SK-N-MC (cell line): ENCODE measurements around the gene CST11.

Source experiments
- DNase-seq: peaks from one replicate; pipeline ENCODE4 v3.0.0-alpha.2; 2011; ENCODE audit warnings: low read depth, low spot score
- H3K27ac ChIP-seq: fragments of 200-600 bp; sonication (generic); 2 replicates; pipeline ENCODE4 v1.5.1; 2016; ENCODE audit warnings: mixed run types
- H3K36me3 ChIP-seq: fragments of 200-600 bp; sonication (generic); 2 replicates; pipeline ENCODE4 v1.6.1; 2017; ENCODE audit warnings: antibody characterized with exemption, low read length, mixed read lengths; ENCODE audit not compliant: insufficient read depth
- H3K4me3 ChIP-seq: fragments of 200-600 bp; sonication (generic); 2 replicates; pipeline ENCODE4 v1.5.1; 2016
- H3K9ac ChIP-seq: fragments of 200-600 bp; sonication (generic); 2 replicates; pipeline ENCODE4 v1.8.0; 2017; ENCODE audit warnings: mixed run types, mixed read lengths; ENCODE audit not compliant: insufficient read length
- H3K9me3 ChIP-seq: fragments of 200-600 bp; sonication (generic); 2 replicates; pipeline ENCODE4 v1.6.1; 2017; ENCODE audit warnings: low read depth, mild to moderate bottlenecking, antibody characterized with exemption, low read length, moderate library complexity, mixed read lengths
- EZH2 ChIP-seq: fragments of 200-600 bp; sonication (generic); IDR thresholded peaks from one replicate; pipeline ENCODE4 v1.6.1; 2017; ENCODE audit warnings: antibody characterized with exemption
- FOXP2 ChIP-seq: optimal IDR thresholded peaks from 2 replicates; pipeline ENCODE3; 2011; ENCODE audit warnings: mild to moderate bottlenecking, moderate library complexity; ENCODE audit not compliant: insufficient read depth; ENCODE audit errors: extremely low read length, control extremely low read depth
- POLR2AphosphoS5 ChIP-seq: IDR thresholded peaks from 2 replicates; pipeline ENCODE4 v1.6.1; 2012; ENCODE audit warnings: mild to moderate bottlenecking, low read depth, low read length, borderline replicate concordance

The CST11 gene

DNA sequence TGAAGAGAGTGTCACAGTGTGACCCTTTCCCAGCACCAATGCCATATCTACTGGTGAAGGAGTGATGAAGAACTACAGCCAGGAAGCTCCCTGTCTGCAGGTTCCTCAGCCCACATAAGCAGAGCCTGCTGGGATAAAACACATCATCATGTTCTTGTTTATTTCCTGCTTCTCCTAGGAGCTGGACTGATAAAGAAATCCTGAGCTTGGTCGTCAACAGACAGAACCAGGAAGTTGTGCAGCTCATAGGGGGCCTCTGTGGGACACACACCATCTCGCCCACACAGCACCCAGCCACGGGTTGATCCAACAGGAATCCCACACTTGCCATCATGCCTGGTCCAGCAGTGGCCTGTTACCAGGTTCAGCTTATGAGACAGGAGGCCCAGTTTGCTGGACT, 16.0 kb downstream of the CST11 start:
- Histone ChIP-seq H3K9me3 (no peaks in the 10 kb centered on the region), H3K4me3 (no peak overlapping the region), H3K27ac (no peak overlapping the region), H3K36me3 (no peaks in the 10 kb centered on the region), H3K9ac (no peak overlapping the region)
- TF ChIP-seq POLR2AphosphoS5 (no peak), FOXP2 (no peak), EZH2 (no peak)
- DNase-seq = no peak

- no peak for TF ChIP-seq FOXP2
- TF ChIP-seq POLR2AphosphoS5 = no peak
- TF ChIP-seq EZH2 = no peak
- no peak overlapping the region for H3K27ac ChIP-seq
- no peak overlapping the region for H3K4me3 ChIP-seq
- H3K36me3 ChIP-seq = no peaks in the 10 kb centered on the region
- no peak for DNase-seq
- no peaks in the 10 kb centered on the region for H3K9me3 ChIP-seq
- no peak overlapping the region for H3K9ac ChIP-seq
These were observed 16.8 kb downstream of the CST11 start for GRCh38 chr20:23435626-23436539.

- H3K27ac ChIP-seq = no peak overlapping the region
- no peaks in the 10 kb centered on the region for H3K9me3 ChIP-seq
- DNase-seq = no peak
- no peak overlapping the region for H3K4me3 ChIP-seq
- H3K36me3 ChIP-seq = no peaks in the 10 kb centered on the region
- no peak overlapping the region for H3K9ac ChIP-seq
- TF ChIP-seq POLR2AphosphoS5 (no peak), FOXP2 (no peak), EZH2 (no peak)
These were observed 18.0 kb downstream of the CST11 start for GRCh38 chr20:23434521-23435313.

- no peak overlapping the region for H3K4me3 ChIP-seq
These were observed 19.0 kb downstream of the CST11 start for GRCh38 chr20:23433628-23434027.

DNA sequence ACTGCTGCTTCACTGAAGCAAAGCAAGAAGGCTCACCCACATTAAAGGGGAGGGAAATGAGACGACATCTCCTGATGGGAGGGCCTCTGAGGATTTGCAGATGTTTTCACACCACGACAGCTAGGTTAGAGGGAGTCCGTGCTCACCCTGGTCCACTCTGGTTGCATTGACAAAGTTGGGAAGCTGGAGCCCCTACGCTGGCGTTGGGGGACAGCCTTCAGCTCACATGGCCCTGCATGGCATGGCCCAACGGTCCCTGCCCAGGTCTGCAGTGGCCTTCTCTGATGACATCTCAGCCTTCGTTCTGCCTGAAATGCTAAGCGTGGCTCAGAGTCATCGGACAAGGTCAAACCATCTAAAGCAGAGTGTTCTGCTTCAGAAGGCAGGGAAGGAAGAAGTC, 27.5 kb downstream of the CST11 start:
- no peaks in the 10 kb centered on the region for H3K36me3 ChIP-seq
- H3K27ac ChIP-seq = no peak overlapping the region
- H3K9ac ChIP-seq = no peak overlapping the region
- no peak for TF ChIP-seq EZH2
- TF ChIP-seq FOXP2 = no peak
- TF ChIP-seq POLR2AphosphoS5 = no peak
- DNase-seq = no peak
- no peaks in the 10 kb centered on the region for H3K9me3 ChIP-seq
- H3K4me3 ChIP-seq = no peak overlapping the region

More at GRCh38 chr20:23433628-23434027, 19.0 kb downstream of the CST11 start:
- no peaks in the 10 kb centered on the region for H3K36me3 ChIP-seq
- TF ChIP-seq FOXP2 = no peak
- TF ChIP-seq EZH2 = no peak
- no peak for TF ChIP-seq POLR2AphosphoS5
- no peak overlapping the region for H3K9ac ChIP-seq
- no peaks in the 10 kb centered on the region for H3K9me3 ChIP-seq
- no peak overlapping the region for H3K27ac ChIP-seq
- no peak for DNase-seq

DNA sequence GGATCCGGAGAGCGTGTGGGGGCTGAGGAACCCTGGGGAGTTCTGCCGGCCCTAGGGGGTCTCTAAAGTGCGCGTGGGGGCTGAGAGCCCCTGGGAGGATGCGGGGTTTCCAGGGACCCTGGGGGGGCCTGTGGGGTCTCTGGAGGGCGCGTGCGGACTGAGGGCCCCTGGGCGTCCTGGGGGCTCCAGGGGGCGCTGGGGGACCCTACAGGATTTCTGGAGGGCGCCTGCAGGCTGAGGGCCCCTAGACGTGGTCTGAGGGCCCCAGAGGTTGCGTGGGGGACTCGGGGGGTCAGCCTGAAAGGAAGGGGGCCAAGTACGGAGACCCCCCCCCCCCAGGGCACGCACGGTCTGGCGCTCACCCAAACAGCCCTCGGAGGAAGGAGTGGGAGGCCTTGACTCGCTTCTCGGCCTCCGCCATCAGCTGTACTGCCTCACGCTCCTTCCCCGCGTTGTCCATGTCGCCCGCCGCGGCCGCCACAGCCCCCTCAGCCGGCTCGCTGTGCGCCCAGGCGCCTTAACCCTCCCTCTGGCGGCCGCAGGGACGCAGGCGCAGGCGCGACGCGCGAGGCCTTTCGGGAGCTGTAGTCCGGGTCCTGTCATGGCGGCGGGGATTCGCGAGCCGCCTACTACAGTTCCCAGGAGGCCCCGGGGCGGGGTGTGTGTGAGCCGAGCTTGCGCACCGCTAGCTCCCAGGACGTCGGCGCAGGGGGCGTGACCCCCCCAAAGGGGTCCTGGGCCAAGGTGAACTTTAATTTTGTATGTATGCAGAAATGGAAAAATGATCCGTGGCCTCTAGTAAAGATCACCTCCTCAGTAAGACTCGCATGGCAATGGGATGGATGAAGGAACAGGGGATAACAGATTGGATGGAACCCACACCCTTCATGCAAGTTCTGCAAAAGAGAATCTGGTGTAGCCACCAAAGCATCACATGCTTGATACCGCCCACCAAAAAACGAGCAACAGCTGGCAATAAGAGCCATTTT, 31.4 kb downstream of the CST11 start, which contains the start of gene NAPB:
Gene NAPB (minus strand): TSS at position 546 of the 989 bp plus-strand sequence. CDS start 86 bp downstream, at position 460.
- TF ChIP-seq EZH2 = no peak
- peak; percentile 93; the same call in 1 of the 2 replicates for TF ChIP-seq POLR2AphosphoS5
- H3K9me3 ChIP-seq = no peaks in the 10 kb centered on the region
- peak within 1 kb of the TSS; percentile 86 for H3K4me3 ChIP-seq
- peak within 1 kb of the TSS; percentile 82 for H3K9ac ChIP-seq
- DNase-seq = no peak
- H3K27ac ChIP-seq = peak within 1 kb of the TSS; percentile 38; the same call in 1 of the 2 replicates
- H3K36me3 ChIP-seq = no peaks in the 10 kb centered on the region

DNA sequence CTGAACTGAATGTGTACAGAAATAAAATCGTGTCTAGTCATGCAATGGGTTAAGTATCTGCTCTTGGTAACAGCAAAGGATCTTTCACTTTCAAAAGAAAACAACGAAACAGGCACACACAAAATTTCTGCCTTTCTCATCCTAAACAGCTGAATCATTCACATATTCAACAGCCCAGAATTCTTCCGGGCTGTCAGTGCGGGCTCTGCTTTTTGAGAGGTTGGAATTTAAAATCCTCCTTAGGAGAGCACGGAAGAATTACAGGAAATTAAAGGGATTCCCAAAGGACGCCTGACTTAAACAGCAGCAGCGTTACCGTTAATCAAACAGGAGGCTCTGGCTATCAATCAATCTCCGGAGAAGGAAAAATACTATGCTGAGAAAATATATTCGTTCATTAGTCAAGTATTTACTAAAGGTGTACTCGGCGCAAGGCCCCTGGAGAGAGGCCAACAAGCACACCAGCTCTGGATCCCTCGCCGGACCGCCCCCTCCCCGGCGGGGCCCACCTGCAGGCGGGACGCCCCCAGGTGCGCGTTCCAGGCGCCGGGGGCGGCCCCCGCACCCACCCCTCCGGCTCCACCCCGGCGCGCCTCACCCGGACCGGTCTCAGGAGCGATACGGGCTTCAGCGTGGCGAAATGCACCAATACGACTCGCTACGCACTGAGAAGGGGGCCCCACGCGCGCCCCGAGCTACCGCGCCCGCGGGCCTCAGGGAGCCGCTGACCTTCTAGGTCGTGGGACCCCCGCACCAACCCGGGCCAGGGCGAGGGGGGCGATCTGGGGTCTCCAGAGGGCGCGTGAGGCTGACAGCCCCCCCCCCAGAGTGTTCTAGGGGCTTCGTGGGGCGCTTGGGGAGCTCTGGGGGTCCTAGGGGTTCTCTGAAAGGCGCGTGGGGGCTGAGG, 32.4 kb downstream of the CST11 start:
- TF ChIP-seq FOXP2 (no peak), POLR2AphosphoS5 (no peak), EZH2 (no peak)
- Histone ChIP-seq H3K9ac (peak overlapping the region; percentile 82), H3K4me3 (peak overlapping the region; percentile 86), H3K9me3 (no peaks in the 10 kb centered on the region), H3K27ac (peak overlapping the region; percentile 38; the same call in 1 of the 2 replicates), H3K36me3 (no peaks in the 10 kb centered on the region)
- no peak for DNase-seq
